ENCODE results near the gene TERF2IP. TPM values are rescaled to one million over a fixed set of nuclear protein-coding genes. Genes with fewer than 3 reads are reported as not detected.

Gene TERF2IP
- polyA plus RNA-seq, 4 donors: 28.6 to 44.0 (median 32.9) TPM

Other genes with a start within 250 kb of the TERF2IP start
- 100 to 1,000 TPM; 108 to 390 (median 236) TPM for gene CFDP1, start 214.3 kb upstream of the TERF2IP start, polyA plus RNA-seq
- gene TMEM170A, start 183.1 kb upstream of the TERF2IP start, polyA plus RNA-seq: 10 to 100 TPM in 3 of 4 donors, 1 to 10 TPM in 1; 9.6 to 50.9 (median 15.5) TPM
- 10 to 100 TPM in 1 of 4 donors, 1 to 10 TPM in 3; 1.0 to 10.1 (median 5.0) TPM for gene CHST6, start 152.3 kb upstream of the TERF2IP start, polyA plus RNA-seq
- 10 to 100 TPM; 21.2 to 37.7 (median 27.5) TPM for gene CHST5, start 111.7 kb upstream of the TERF2IP start, polyA plus RNA-seq
- 1 to 10 TPM; 1.4 to 6.2 (median 3.8) TPM for gene TMEM231, start 91.5 kb upstream of the TERF2IP start, polyA plus RNA-seq
- 100 to 1,000 TPM; 130 to 182 (median 140) TPM for gene GABARAPL2, start 81.4 kb upstream of the TERF2IP start, polyA plus RNA-seq
- 10 to 100 TPM in 3 of 4 donors, 1 to 10 TPM in 1; 7.0 to 27.4 (median 18.4) TPM for gene ADAT1, start 24.5 kb upstream of the TERF2IP start, polyA plus RNA-seq
- 100 to 1,000 TPM in 1 of 4 donors, 10 to 100 TPM in 3; 81.2 to 124 (median 90.3) TPM for gene KARS1, start 108 bp upstream of the TERF2IP start, polyA plus RNA-seq
- gene CPHXL2, start 29.2 kb downstream of the TERF2IP start, polyA plus RNA-seq: under 1 TPM in 1 of 4 donors, not detected in 3; 0.03 TPM
- not detected for gene DUXB, start 53.7 kb downstream of the TERF2IP start, polyA plus RNA-seq
- not detected for gene CPHXL, start 78.7 kb downstream of the TERF2IP start, polyA plus RNA-seq

Measured in small intestine (tissue), 4 donors.